HFF-Myc (cell line): Measurements from ENCODE around the gene EYS.

Experiments
- DNase-seq: peaks from one replicate; pipeline ENCODE4 v3.0.0-alpha.2; 2011; ENCODE audit warnings: low read depth; ENCODE audit errors: extremely low read depth
- H3K4me3 ChIP-seq: replicated peaks from 2 replicates; pipeline ENCODE4 v1.5.1; 2011; ENCODE audit warnings: low read depth, mild to moderate bottlenecking, control low read depth, low read length
- CTCF ChIP-seq: IDR thresholded peaks from 2 replicates; pipeline ENCODE4 v1.5.1; 2012; ENCODE audit warnings: mild to moderate bottlenecking, low read depth, low read length, control low read depth; ENCODE audit errors: missing control alignments

The EYS gene

GRCh38 chr6:63674635-63675034, 2032.4 kb downstream of the EYS start:
- DNase-seq, result no peak
- TF ChIP-seq CTCF, result no peak
- H3K4me3 ChIP-seq, result no peak overlapping the region

- no peak for DNase-seq
- TF ChIP-seq CTCF, result no peak
- no peak overlapping the region for H3K4me3 ChIP-seq
These were observed 2033.3 kb downstream of the EYS start for GRCh38 chr6:63673692-63674091.

GRCh38 chr6:63672582-63673129, 2034.4 kb downstream of the EYS start:
- no peak for DNase-seq
- TF ChIP-seq CTCF, result no peak
- H3K4me3 ChIP-seq, result no peak overlapping the region

- no peak for DNase-seq
- TF ChIP-seq CTCF, result no peak
- H3K4me3 ChIP-seq, result no peak overlapping the region
These were observed 2035.8 kb downstream of the EYS start for GRCh38 chr6:63671098-63671754.
